HepG2 (cell line): ENCODE data around the gene CDK10. TPM values are rescaled to one million over a fixed set of nuclear protein-coding genes. Genes with fewer than 3 reads are reported as not detected.

Source experiments
- AGO1 ChIP-seq: fragments of 200-400 bp; formaldehyde crosslinking; IDR thresholded peaks from 2 replicates; pipeline ENCODE4 v1.6.1; 2017; ENCODE audit warnings: mild to moderate bottlenecking, low read depth, low read length, moderate library complexity; ENCODE audit not compliant: poor library complexity, severe bottlenecking
- CBX5 ChIP-seq: sonication (generic); formaldehyde crosslinking; IDR thresholded peaks from 2 replicates; pipeline ENCODE4 v1.4.0; 2020; ENCODE audit warnings: missing genetic modification reagents, borderline replicate concordance
- GABPB1 ChIP-seq: IDR thresholded peaks from 2 replicates; pipeline ENCODE4 v1.6.1; 2016; ENCODE audit warnings: mild to moderate bottlenecking, missing genetic modification reagents, moderate library complexity, missing compliant biosample characterization
- HES4 ChIP-seq: sonication (generic); formaldehyde crosslinking; IDR thresholded peaks from 2 replicates; pipeline ENCODE4 v1.9.0; 2021; ENCODE audit warnings: mild to moderate bottlenecking, missing genetic modification reagents, borderline replicate concordance
- HNRNPL ChIP-seq: fragments of 200-400 bp; formaldehyde crosslinking; IDR thresholded peaks from 2 replicates; pipeline ENCODE4 v1.6.1; 2017; ENCODE audit warnings: mild to moderate bottlenecking, low read depth, low read length
- HOXA9 ChIP-seq: sonication (generic); formaldehyde crosslinking; IDR thresholded peaks from 2 replicates; pipeline ENCODE4 v1.8.1; 2022; ENCODE audit warnings: missing genetic modification reagents, mild to moderate bottlenecking, moderate library complexity, borderline replicate concordance
- MEIS2 ChIP-seq: sonication (generic); formaldehyde crosslinking; IDR thresholded peaks from 2 replicates; pipeline ENCODE4 v1.9.0; 2021; ENCODE audit warnings: mild to moderate bottlenecking, missing genetic modification reagents
- NONO ChIP-seq, 2 experiments: fragments of 450-650 bp in 1 of 2; sonication (generic) in 1 of 2; formaldehyde crosslinking in 1 of 2; IDR thresholded peaks in 1 of 2; conservative IDR thresholded peaks in 1 of 2; 2 replicates each; pipeline versions ENCODE4 v1.6.1 to v1.8.0; 2017 to 2022; ENCODE audit warnings: mild to moderate bottlenecking in 1 of 2, missing genetic modification reagents in 1 of 2, moderate library complexity in 1 of 2
- PAXIP1 ChIP-seq: sonication (generic); formaldehyde crosslinking; conservative IDR thresholded peaks from 2 replicates; pipeline ENCODE4 v1.4.0; 2020; ENCODE audit warnings: mild to moderate bottlenecking, missing genetic modification reagents, moderate library complexity
- POLR2A ChIP-seq, 2 experiments: IDR thresholded peaks; 2 replicates each; pipeline ENCODE4 v1.6.1; 2011; ENCODE audit warnings: low read depth in 2 of 2, low read length in 2 of 2, mild to moderate bottlenecking in 1 of 2, moderate library complexity in 1 of 2; ENCODE audit not compliant: insufficient read depth in 1 of 2
- PRPF4 ChIP-seq: fragments of 200-400 bp; formaldehyde crosslinking; IDR thresholded peaks from 2 replicates; pipeline ENCODE4 v1.6.1; 2016; ENCODE audit warnings: low read length, low read depth; ENCODE audit not compliant: poor library complexity, severe bottlenecking
- RFX5 ChIP-seq: IDR thresholded peaks from 2 replicates; pipeline ENCODE4 v1.6.1; 2011; ENCODE audit warnings: low read depth, low read length, improper control_type of control experiment
- SP5 ChIP-seq: IDR thresholded peaks from 2 replicates; pipeline ENCODE4 v1.6.1; 2016; ENCODE audit warnings: low read depth, borderline replicate concordance
- ZBTB33 ChIP-seq: sonication (generic); formaldehyde crosslinking; IDR thresholded peaks from 2 replicates; pipeline ENCODE4 v1.4.0; 2020; ENCODE audit warnings: missing genetic modification reagents
- ZBTB38 ChIP-seq: sonication (generic); formaldehyde crosslinking; IDR thresholded peaks from 2 replicates; pipeline ENCODE4 v1.5.1; 2020; ENCODE audit warnings: mild to moderate bottlenecking, missing genetic modification reagents
- ZC3H13 ChIP-seq: sonication (generic); formaldehyde crosslinking; IDR thresholded peaks from 2 replicates; pipeline ENCODE4 v1.8.1; 2023; ENCODE audit warnings: mild to moderate bottlenecking, missing genetic modification reagents, moderate library complexity
- ZFP91 ChIP-seq: sonication (generic); formaldehyde crosslinking; IDR thresholded peaks from 2 replicates; pipeline ENCODE4 v1.9.0; 2022; ENCODE audit warnings: missing genetic modification reagents, mild to moderate bottlenecking, borderline replicate concordance
- ZNF230 ChIP-seq: sonication (generic); formaldehyde crosslinking; IDR thresholded peaks from 2 replicates; pipeline ENCODE4 v1.4.0; 2020; ENCODE audit warnings: mild to moderate bottlenecking, missing genetic modification reagents
- ZNF253 ChIP-seq: sonication (generic); formaldehyde crosslinking; IDR thresholded peaks from 2 replicates; pipeline ENCODE4 v1.8.0; 2022; ENCODE audit warnings: mild to moderate bottlenecking, missing genetic modification reagents, borderline replicate concordance
- ZNF615 ChIP-seq: sonication (generic); formaldehyde crosslinking; IDR thresholded peaks from 2 replicates; pipeline ENCODE4 v1.5.0; 2020; ENCODE audit warnings: mild to moderate bottlenecking, missing genetic modification reagents, borderline replicate concordance
- ZNF776 ChIP-seq: sonication (generic); formaldehyde crosslinking; IDR thresholded peaks from 2 replicates; pipeline ENCODE4 v1.4.0; 2020; ENCODE audit warnings: mild to moderate bottlenecking, missing genetic modification reagents
- polyA plus RNA-seq, 8 experiments: library from polyadenylated mRNA; depleted of rRNA in 3 of 8; stranded (reverse) in 7 of 8; unstranded in 1 of 8; fragments of >200 nt; fragmentation: Illumina TruSeq in 4 of 8; extraction: Trizol in 4 of 8; gene quantifications; 2 replicates each; pipeline versions ENCODE4 v1.2.1 to v1.2.3, GENCODE V29; 2011 to 2016; ENCODE audit warnings: low read depth in 4 of 8, missing spikeins in 1 of 8, mixed read lengths in 1 of 8; ENCODE audit not compliant: insufficient read depth in 1 of 8
- total RNA-seq, 5 experiments: library from RNA; depleted of rRNA; stranded (reverse); fragments of >200 nt; fragmentation: Illumina TruSeq; extraction: Trizol; gene quantifications; 2 replicates each; pipeline ENCODE4 v1.2.3, GENCODE V29; 2016; ENCODE audit warnings: low read depth in 1 of 5

The CDK10 gene
- total and polyA plus RNA-seq, 2 of the 13 experiments (the other 11 are each of a cell fraction or from before 2014, with no cell fraction given): 2.5 to 3.9 TPM

GRCh38 chr16:89722392-89723278 is 36.1 kb downstream of the CDK10 start (continued):
- 0 out of 2 replicates have a peak, but pooled peaks have one; percentile 31 for TF ChIP-seq HOXA9 (CRISPR knock-in tag)
- no peak for TF ChIP-seq ZNF230
- 0 out of 2 replicates have a peak, but pooled peaks have one; percentile 34 for TF ChIP-seq ZC3H13
- peak; percentile 18; the same call in 1 of the 2 replicates for TF ChIP-seq GABPB1 (CRISPR knock-in tag)
- no peak for TF ChIP-seq SP5 (CRISPR knock-in tag)
- no peak for TF ChIP-seq MEIS2 (CRISPR knock-in tag)
- TF ChIP-seq HNRNPL: 0 out of 2 replicates have a peak, but pooled peaks have one; percentile 25
- TF ChIP-seq NONO (IDR thresholded peaks at IDR 0.05): no peak
- TF ChIP-seq NONO (CRISPR knock-in tag; conservative IDR thresholded peaks at IDR 0.05): 0 out of 2 replicates have a peak, but pooled peaks have one; percentile 24
- TF ChIP-seq PRPF4: peak; percentile 20
- 0 out of 2 replicates have a peak, but pooled peaks have one; percentile 14 for TF ChIP-seq ZNF253 (CRISPR knock-in tag)
- peak; percentile 61 for TF ChIP-seq AGO1
- peak; percentile 62 for TF ChIP-seq ZBTB33 (CRISPR knock-in tag)
- 0 out of 2 replicates have a peak, but pooled peaks have one; percentile 27 for TF ChIP-seq ZNF776 (CRISPR knock-in tag)
- 0 out of 2 replicates have a peak, but pooled peaks have one; percentile 41 for TF ChIP-seq HES4 (CRISPR knock-in tag)
- TF ChIP-seq POLR2A (IDR thresholded peaks at IDR 0.05; ENCODE audit: insufficient read depth in 1 of 2, low read depth in 2 of 2, low read length in 2 of 2): 0 out of 4 replicates have a peak, but pooled peaks of 1 of the 2 experiments have one; percentile 8
- no peak for TF ChIP-seq PAXIP1 (CRISPR knock-in tag)
- TF ChIP-seq ZNF615 (CRISPR knock-in tag): 0 out of 2 replicates have a peak, but pooled peaks have one; percentile 36
- peak; percentile 74 for TF ChIP-seq ZBTB38 (CRISPR knock-in tag)
- peak; percentile 67; the same call in 1 of the 2 replicates for TF ChIP-seq ZFP91 (CRISPR knock-in tag)
- no peak for TF ChIP-seq RFX5
- TF ChIP-seq CBX5 (CRISPR knock-in tag): 0 out of 2 replicates have a peak, but pooled peaks have one; percentile 41
